Peyer's patch (tissue), 4 donors: ENCODE measurements around the gene FNDC3A. TPM values are rescaled to one million over a fixed set of nuclear protein-coding genes. Genes with fewer than 3 reads are reported as not detected.
"Not testable (repeated sequence)": the region's sequence is repeated elsewhere in the genome, so short reads cannot be mapped to it uniquely, and the experiment has no call there.

Source experiments
- DNase-seq, 3 donors: peaks; one replicate each; pipeline ENCODE4 v3.0.0-alpha.2; 2017 to 2019
- H3K27ac ChIP-seq, 4 donors: fragments of 200-600 bp; sonication (generic); one replicate each; pipeline ENCODE4 v1.5.1; 2016 to 2019
- H3K27me3 ChIP-seq, 2 donors: fragments of 200-600 bp; sonication (generic); one replicate each; pipeline ENCODE4 v1.5.1; 2019
- H3K36me3 ChIP-seq, 3 donors: fragments of 200-600 bp; sonication (generic); one replicate each; pipeline ENCODE4 v1.5.1; 2016 to 2019
- H3K4me1 ChIP-seq, 4 donors: fragments of 200-600 bp; sonication (generic); one replicate each; pipeline ENCODE4 v1.5.1; 2016 to 2019
- H3K4me3 ChIP-seq, 4 donors: fragments of 200-600 bp; sonication (generic); 1 replicate in 3 of 4; 2 replicates in 1 of 4; pipeline ENCODE4 v1.5.1; 2016 to 2019; ENCODE audit warnings: mild to moderate bottlenecking in 1 of 4
- H3K9me3 ChIP-seq, 4 donors: fragments of 200-600 bp; sonication (generic); one replicate each; pipeline ENCODE4 v1.5.1; 2016 to 2019; ENCODE audit warnings: mild to moderate bottlenecking in 1 of 4
- CTCF ChIP-seq, 6 experiments: fragments of 450-650 bp in 4 of 6; fragments of 200-600 bp in 2 of 6; sonication (generic) in 1 of 6; IDR thresholded peaks; one replicate each; pipeline ENCODE4 v1.5.1; 2017 to 2019; ENCODE audit warnings: antibody characterized with exemption in 6 of 6, mild to moderate bottlenecking in 3 of 6, moderate library complexity in 1 of 6
- POLR2A ChIP-seq, 2 donors: fragments of 450-650 bp; IDR thresholded peaks; one replicate each; pipeline ENCODE4 v1.5.1; 2017; ENCODE audit warnings: antibody characterized with exemption in 2 of 2, mild to moderate bottlenecking in 2 of 2, moderate library complexity in 2 of 2
- total RNA-seq, 4 donors: library from RNA; depleted of rRNA; stranded (reverse); fragments of >200 nt; gene quantifications; one replicate each; pipeline ENCODE4 v1.1.0, GENCODE V29; 2016

FNDC3A gene
- total RNA-seq, 4 donors from 2014 or later, result 40.4 to 75.0 (median 52.6) TPM

DNA sequence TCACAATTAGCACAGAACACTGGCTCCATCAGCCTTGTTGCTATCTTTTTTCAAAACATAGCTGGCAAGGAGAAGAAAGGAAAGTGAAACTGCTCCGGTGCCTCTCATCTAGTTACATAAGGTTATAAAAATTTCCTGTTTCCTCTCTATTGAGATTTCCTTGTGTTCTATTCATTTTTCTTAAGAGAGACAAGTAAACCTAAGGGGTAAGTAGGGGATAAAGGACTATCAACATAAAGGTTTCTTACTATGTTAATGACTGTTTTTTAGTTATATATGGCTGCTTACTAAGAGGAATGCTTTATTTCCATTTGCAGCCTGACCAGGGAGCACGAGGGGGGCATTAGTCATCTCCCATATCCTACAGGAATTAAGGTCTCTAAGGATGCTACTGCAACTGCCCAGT, 171.2 kb downstream of the FNDC3A start:
- H3K4me1 ChIP-seq, result peaks cover 0 to 10% (median 0%) of the 10 kb centered on the region in 4 donors
- H3K27ac ChIP-seq, result peak overlapping the region; percentile 11 to 65 (median 36)
- H3K4me3 ChIP-seq, result peak overlapping the region in 2 of 4 donors; percentile 3 to 12
- H3K9me3 ChIP-seq, result peaks cover 0 to 3% (median 0%) of the 10 kb centered on the region in 4 donors
- TF ChIP-seq CTCF (IDR thresholded peaks at IDR 0.05) (no peak), POLR2A (IDR thresholded peaks at IDR 0.05) (no peak)
- H3K36me3 ChIP-seq, result peaks cover 0 to 43% (median 0%) of the 10 kb centered on the region in 3 donors
- no peaks in the 10 kb centered on the region for H3K27me3 ChIP-seq
- no peak for DNase-seq

- H3K27me3 ChIP-seq, result no peaks in the 10 kb centered on the region
- peaks cover 0 to 3% (median 0%) of the 10 kb centered on the region in 4 donors for H3K9me3 ChIP-seq
- DNase-seq, result no peak
- H3K27ac ChIP-seq, result no peak overlapping the region
- TF ChIP-seq POLR2A (IDR thresholded peaks at IDR 0.05) (no peak), CTCF (IDR thresholded peaks at IDR 0.05) (no peak)
- H3K4me3 ChIP-seq, result no peak overlapping the region
- peaks cover 0 to 37% (median 0%) of the 10 kb centered on the region in 3 donors for H3K36me3 ChIP-seq
- H3K4me1 ChIP-seq, result peaks cover 0 to 10% (median 0%) of the 10 kb centered on the region in 4 donors
Observed at GRCh38 chr13:49148405-49148804, 172.7 kb downstream of the FNDC3A start.

GRCh38 chr13:49157955-49158584, 182.4 kb downstream of the FNDC3A start:
- not testable (repeated sequence) for H3K4me1 ChIP-seq, DNase-seq, H3K27ac ChIP-seq, H3K4me3 ChIP-seq, H3K9me3 ChIP-seq, H3K27me3 ChIP-seq
- peaks cover 0 to 11% (median 0%) of the 10 kb centered on the region in 3 donors for H3K36me3 ChIP-seq

GRCh38 chr13:49163162-49163561, 187.4 kb downstream of the FNDC3A start:
- not testable (repeated sequence) for H3K27me3 ChIP-seq, H3K4me1 ChIP-seq, H3K4me3 ChIP-seq, DNase-seq, H3K27ac ChIP-seq, H3K9me3 ChIP-seq
- H3K36me3 ChIP-seq, result peaks cover 0 to 43% (median 0%) of the 10 kb centered on the region in 3 donors

DNA sequence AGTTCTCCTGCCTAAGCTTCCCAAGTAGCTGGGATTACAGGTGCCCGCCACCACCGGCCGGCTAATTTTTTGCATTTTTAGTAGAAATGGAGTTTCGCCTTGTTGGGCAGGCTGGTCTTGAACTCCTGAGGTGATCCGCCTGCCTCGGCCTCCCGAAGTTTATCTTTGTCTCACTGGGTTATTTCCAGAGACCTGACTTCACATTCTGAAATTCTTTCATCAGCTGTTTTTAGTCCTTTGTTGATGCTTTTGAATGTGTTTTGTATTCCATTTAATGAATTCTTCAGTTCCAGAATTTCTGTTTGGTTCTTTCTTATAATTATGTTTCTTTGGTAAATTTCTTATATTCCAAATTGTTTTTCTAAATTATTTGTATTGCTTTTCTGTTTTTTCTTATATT, 189.0 kb downstream of the FNDC3A start:
- Histone ChIP-seq H3K4me3 (no peak overlapping the region), H3K27me3 (no peaks in the 10 kb centered on the region), H3K27ac (no peak overlapping the region), H3K4me1 (no peaks in the 10 kb centered on the region), H3K36me3 (peaks cover 0 to 57% (median 0%) of the 10 kb centered on the region in 3 donors), H3K9me3 (peaks cover 0 to 6% (median 0%) of the 10 kb centered on the region in 4 donors)
- DNase-seq, result no peak
- TF ChIP-seq POLR2A (IDR thresholded peaks at IDR 0.05), result no peak
- TF ChIP-seq CTCF (IDR thresholded peaks at IDR 0.05), result no peak

- Histone ChIP-seq H3K9me3 (peaks cover 0 to 6% (median 0%) of the 10 kb centered on the region in 4 donors), H3K4me3 (no peak overlapping the region), H3K4me1 (no peaks in the 10 kb centered on the region), H3K27ac (no peak overlapping the region), H3K27me3 (no peaks in the 10 kb centered on the region), H3K36me3 (peaks cover 0 to 57% (median 0%) of the 10 kb centered on the region in 3 donors)
- TF ChIP-seq CTCF (IDR thresholded peaks at IDR 0.05) (no peak), POLR2A (IDR thresholded peaks at IDR 0.05) (no peak)
- no peak for DNase-seq
Observed at GRCh38 chr13:49165798-49166752, 190.4 kb downstream of the FNDC3A start.
